Measurements from ENCODE around the gene ST8SIA6. TPM values are rescaled to one million over a fixed set of nuclear protein-coding genes. Genes with fewer than 3 reads are reported as not detected.
"Not testable (repeated sequence)": the region's sequence is repeated elsewhere in the genome, so short reads cannot be mapped to it uniquely, and the experiment has no call there.

The ST8SIA6 gene
- polyA plus RNA-seq, 2 of the 4 experiments (the other 2 are of a cell fraction), result 0.16 to 0.25 TPM

DNA sequence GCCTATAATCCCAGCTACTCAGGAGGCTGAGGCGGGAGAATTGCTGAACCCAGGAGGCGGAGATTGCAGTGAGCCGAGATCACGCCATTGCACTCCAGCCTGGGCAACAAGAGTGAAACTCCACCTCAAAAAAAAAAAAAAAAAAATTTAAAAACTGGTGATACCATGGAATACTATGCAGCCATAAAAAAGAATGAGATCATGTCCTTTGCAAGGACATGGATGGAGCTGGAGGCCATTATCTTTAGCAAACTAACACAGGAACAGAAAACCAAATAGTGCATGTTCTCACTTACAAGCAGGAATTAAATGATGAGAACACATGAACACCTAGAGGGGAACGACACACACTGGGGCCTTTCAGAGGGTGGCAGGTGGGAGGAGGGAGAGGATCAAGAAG lies 44.6 kb upstream of the ST8SIA6 start:
- CTCF ChIA-PET, result interaction anchor here (0.7 kb wide), 1 partner anchor 27 kb away, joined by 3 read pairs; no protein-coding TSS in a partner anchor
- WGBS (ENCODE audit: missing lambda C conversion rate), result 78% methylated on average over 5 of the region's 5 CpGs
- FAIRE-seq; DNase-seq (ENCODE audit: low read depth in 1 of 2, low spot score in 1 of 2); H3K27ac ChIP-seq; POLR2A ChIA-PET; H3K4me2 ChIP-seq; H3K9me3 ChIP-seq; H3K4me1 ChIP-seq; H3K4me3 ChIP-seq; ATAC-seq: not testable (repeated sequence)

DNA sequence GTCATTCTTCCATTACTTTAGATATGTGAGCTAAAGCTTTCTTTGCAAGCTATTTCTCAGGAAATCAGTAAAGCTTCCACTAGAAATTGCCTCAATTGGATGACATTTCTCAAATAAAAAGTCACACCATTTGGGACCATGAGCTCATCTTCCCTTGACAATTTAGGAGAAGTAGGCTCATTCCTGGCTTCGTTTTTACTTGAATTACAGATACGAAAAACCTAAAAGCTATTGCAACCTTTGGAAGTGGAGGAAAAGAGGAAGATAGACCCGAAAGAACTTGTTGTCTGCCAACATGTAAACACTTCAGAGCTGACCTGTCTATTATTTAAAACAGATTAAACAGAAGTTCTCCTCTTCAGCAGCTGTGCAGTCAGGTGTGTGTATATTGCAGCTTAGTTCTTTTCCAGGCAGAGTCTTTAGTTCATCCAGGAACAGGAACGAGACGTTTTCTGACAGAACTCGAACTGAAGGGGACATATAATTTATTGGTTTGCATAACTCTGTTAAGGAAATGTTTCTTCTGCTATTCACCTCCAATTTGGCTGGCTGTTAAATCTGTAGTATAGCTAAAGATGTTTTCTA lies 43.1 kb upstream of the ST8SIA6 start:
- Histone ChIP-seq H3K4me2 (no peak overlapping the region), H3K4me1 (no peaks in the 10 kb centered on the region), H3K4me3 (no peak overlapping the region), H3K27ac (no peak overlapping the region), H3K9me3 (no peaks in the 10 kb centered on the region)
- FAIRE-seq (no peak), ATAC-seq (no peak), DNase-seq (ENCODE audit: low read depth in 1 of 2, low spot score in 1 of 2) (no peak)
- CTCF ChIA-PET, result interaction anchor here (1.1 kb wide), 1 partner anchor 207 kb away, joined by 3 read pairs; no protein-coding TSS in a partner anchor
- 59% methylated on average over 6 of the region's 6 CpGs for WGBS (ENCODE audit: missing lambda C conversion rate)
- POLR2A ChIA-PET, result no interaction called here
- TF ChIP-seq, protein P1, sequence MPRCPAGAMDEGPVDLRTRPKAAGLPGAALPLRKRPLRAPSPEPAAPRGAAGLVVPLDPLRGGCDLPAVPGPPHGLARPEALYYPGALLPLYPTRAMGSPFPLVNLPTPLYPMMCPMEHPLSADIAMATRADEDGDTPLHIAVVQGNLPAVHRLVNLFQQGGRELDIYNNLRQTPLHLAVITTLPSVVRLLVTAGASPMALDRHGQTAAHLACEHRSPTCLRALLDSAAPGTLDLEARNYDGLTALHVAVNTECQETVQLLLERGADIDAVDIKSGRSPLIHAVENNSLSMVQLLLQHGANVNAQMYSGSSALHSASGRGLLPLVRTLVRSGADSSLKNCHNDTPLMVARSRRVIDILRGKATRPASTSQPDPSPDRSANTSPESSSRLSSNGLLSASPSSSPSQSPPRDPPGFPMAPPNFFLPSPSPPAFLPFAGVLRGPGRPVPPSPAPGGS (IDR thresholded peaks at IDR 0.05), result no peak

DNA sequence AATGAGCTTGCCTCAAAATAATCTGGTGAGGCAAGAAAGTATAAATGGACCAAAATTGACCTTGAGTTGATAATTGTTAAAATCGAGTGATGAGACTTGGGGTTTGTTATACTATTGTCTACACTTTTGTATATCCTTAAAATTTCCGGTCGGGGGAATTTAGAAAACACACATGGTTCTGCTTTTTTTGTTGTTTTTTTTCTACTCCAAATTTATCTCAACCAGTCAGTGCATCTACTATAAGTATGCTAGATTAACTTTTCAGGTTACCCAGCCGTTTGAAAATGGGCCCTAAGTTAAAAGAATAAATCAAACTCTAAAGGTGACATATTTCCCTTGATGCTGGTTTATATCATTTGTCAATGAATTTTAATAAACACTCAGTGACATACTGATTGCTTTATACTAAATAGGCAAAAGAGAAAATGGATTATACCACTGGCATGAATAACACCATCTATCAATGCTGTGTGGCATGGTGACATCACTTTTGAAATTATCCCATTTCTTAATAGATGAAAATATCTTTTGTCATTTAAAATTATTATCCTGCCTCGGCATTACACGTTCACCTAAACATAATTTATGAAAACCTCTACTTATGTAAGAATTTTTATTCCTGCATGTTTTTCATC lies 40.3 kb upstream of the ST8SIA6 start:
- CTCF ChIA-PET, result interaction anchor here (1.0 kb wide), 1 partner anchor 42 kb away, joined by 3 read pairs; no protein-coding TSS in a partner anchor
- 69% methylated on average over 6 of the region's 6 CpGs for WGBS (ENCODE audit: missing lambda C conversion rate)
- TF ChIP-seq JUNB (IDR thresholded peaks at IDR 0.05), result no peak
- DNase-seq (ENCODE audit: low read depth in 1 of 2, low spot score in 1 of 2) (no peak), FAIRE-seq (peak; percentile 23), ATAC-seq (no peak)
- POLR2A ChIA-PET, result no interaction called here
- H3K27ac ChIP-seq, result no peak overlapping the region
- H3K4me3 ChIP-seq, result no peak overlapping the region
- H3K9me3 ChIP-seq, result no peaks in the 10 kb centered on the region
- H3K4me2 ChIP-seq, result no peak overlapping the region
- no peaks in the 10 kb centered on the region for H3K4me1 ChIP-seq

DNA sequence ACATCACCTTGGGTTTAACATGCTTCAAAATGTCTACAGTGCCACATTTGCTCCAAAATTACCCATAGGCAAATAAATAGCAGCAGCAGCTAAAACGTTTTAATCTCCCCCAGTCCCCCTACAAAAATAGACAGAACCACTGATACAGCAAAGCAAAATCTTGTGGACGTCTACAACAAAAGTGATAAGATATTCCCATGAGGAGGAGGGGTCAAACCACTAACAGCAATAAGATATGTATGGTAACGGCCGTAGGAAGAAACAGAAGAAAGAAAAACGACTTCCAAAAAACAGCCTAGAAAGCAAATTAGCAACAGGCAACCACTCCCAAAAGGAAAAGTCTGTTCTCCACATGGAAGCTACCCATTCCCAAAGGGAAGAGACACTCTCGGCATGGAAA lies 34.5 kb upstream of the ST8SIA6 start:
- ATAC-seq (no peak), DNase-seq (ENCODE audit: low read depth in 1 of 2, low spot score in 1 of 2) (no peak), FAIRE-seq (no peak)
- POLR2A ChIA-PET, result no interaction called here
- no peak for TF ChIP-seq HOXB5 (CRISPR knock-in tag; IDR thresholded peaks at IDR 0.05)
- TF ChIP-seq CEBPB (IDR thresholded peaks at IDR 0.05), result no peak
- no peak for TF ChIP-seq JUN (IDR thresholded peaks at IDR 0.05)
- TF ChIP-seq, protein P2, sequence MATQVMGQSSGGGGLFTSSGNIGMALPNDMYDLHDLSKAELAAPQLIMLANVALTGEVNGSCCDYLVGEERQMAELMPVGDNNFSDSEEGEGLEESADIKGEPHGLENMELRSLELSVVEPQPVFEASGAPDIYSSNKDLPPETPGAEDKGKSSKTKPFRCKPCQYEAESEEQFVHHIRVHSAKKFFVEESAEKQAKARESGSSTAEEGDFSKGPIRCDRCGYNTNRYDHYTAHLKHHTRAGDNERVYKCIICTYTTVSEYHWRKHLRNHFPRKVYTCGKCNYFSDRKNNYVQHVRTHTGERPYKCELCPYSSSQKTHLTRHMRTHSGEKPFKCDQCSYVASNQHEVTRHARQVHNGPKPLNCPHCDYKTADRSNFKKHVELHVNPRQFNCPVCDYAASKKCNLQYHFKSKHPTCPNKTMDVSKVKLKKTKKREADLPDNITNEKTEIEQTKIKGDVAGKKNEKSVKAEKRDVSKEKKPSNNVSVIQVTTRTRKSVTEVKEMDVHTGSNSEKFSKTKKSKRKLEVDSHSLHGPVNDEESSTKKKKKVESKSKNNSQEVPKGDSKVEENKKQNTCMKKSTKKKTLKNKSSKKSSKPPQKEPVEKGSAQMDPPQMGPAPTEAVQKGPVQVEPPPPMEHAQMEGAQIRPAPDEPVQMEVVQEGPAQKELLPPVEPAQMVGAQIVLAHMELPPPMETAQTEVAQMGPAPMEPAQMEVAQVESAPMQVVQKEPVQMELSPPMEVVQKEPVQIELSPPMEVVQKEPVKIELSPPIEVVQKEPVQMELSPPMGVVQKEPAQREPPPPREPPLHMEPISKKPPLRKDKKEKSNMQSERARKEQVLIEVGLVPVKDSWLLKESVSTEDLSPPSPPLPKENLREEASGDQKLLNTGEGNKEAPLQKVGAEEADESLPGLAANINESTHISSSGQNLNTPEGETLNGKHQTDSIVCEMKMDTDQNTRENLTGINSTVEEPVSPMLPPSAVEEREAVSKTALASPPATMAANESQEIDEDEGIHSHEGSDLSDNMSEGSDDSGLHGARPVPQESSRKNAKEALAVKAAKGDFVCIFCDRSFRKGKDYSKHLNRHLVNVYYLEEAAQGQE (IDR thresholded peaks at IDR 0.05), result no peak
- TF ChIP-seq TP53 (CRISPR knock-in tag; IDR thresholded peaks at IDR 0.05), result no peak
- no peak for TF ChIP-seq KDM1A (IDR thresholded peaks at IDR 0.05; ENCODE audit: low read depth)
- TF ChIP-seq POLR2A (IDR thresholded peaks at IDR 0.05; ENCODE audit: low read length), result no peak
- TF ChIP-seq, protein P3, sequence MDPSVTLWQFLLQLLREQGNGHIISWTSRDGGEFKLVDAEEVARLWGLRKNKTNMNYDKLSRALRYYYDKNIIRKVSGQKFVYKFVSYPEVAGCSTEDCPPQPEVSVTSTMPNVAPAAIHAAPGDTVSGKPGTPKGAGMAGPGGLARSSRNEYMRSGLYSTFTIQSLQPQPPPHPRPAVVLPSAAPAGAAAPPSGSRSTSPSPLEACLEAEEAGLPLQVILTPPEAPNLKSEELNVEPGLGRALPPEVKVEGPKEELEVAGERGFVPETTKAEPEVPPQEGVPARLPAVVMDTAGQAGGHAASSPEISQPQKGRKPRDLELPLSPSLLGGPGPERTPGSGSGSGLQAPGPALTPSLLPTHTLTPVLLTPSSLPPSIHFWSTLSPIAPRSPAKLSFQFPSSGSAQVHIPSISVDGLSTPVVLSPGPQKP (IDR thresholded peaks at IDR 0.05; ENCODE audit: low read depth, low read length), result no peak
- TF ChIP-seq SMC3 (IDR thresholded peaks at IDR 0.05), result no peak
- no peak for TF ChIP-seq ZNF302 (CRISPR knock-in tag; IDR thresholded peaks at IDR 0.05)
- TF ChIP-seq NPAS2 (CRISPR knock-in tag; IDR thresholded peaks at IDR 0.05; ENCODE audit: borderline replicate concordance), result no peak
- no peak for TF ChIP-seq RCOR1 (IDR thresholded peaks at IDR 0.05; ENCODE audit: low read depth, low read length)
- no peak for TF ChIP-seq RFX5 (IDR thresholded peaks at IDR 0.05)
- TF ChIP-seq KDM5A (IDR thresholded peaks at IDR 0.05), result no peak
- TF ChIP-seq, protein P4, sequence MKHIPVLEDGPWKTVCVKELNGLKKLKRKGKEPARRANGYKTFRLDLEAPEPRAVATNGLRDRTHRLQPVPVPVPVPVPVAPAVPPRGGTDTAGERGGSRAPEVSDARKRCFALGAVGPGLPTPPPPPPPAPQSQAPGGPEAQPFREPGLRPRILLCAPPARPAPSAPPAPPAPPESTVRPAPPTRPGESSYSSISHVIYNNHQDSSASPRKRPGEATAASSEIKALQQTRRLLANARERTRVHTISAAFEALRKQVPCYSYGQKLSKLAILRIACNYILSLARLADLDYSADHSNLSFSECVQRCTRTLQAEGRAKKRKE (CRISPR knock-in tag; IDR thresholded peaks at IDR 0.05; ENCODE audit: low read depth), result no peak
- TF ChIP-seq PHF8 (IDR thresholded peaks at IDR 0.05; ENCODE audit: borderline replicate concordance, low read depth), result no peak
- TF ChIP-seq, protein P5, sequence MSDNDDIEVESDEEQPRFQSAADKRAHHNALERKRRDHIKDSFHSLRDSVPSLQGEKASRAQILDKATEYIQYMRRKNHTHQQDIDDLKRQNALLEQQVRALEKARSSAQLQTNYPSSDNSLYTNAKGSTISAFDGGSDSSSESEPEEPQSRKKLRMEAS (IDR thresholded peaks at IDR 0.05), result no peak
- no peak for TF ChIP-seq FOSB (CRISPR knock-in tag; IDR thresholded peaks at IDR 0.05)
- no peak for TF ChIP-seq RAD21 (conservative IDR thresholded peaks at IDR 0.05 in 1 of 2, IDR thresholded peaks at IDR 0.05 in 1 of 2)
- CTCF ChIA-PET, result no interaction called here
- Histone ChIP-seq H3K4me3 (no peak overlapping the region), H3K4me1 (no peaks in the 10 kb centered on the region), H3K4me2 (no peak overlapping the region), H3K27ac (no peak overlapping the region), H3K9me3 (no peaks in the 10 kb centered on the region)
- 57% methylated on average over 6 of the region's 6 CpGs for WGBS (ENCODE audit: missing lambda C conversion rate)
